HG03520 (cell line): Measurements from ENCODE around the gene ARHGEF3.

ENCODE experiments used
- ATAC-seq: cut with Tn5 transposase; IDR thresholded peaks from one replicate; pipeline ENCODE4 v1.9.1; 2021; ENCODE audit warnings: mild to moderate bottlenecking, moderate library complexity; ENCODE audit not compliant: unreplicated experiment

Gene ARHGEF3

DNA sequence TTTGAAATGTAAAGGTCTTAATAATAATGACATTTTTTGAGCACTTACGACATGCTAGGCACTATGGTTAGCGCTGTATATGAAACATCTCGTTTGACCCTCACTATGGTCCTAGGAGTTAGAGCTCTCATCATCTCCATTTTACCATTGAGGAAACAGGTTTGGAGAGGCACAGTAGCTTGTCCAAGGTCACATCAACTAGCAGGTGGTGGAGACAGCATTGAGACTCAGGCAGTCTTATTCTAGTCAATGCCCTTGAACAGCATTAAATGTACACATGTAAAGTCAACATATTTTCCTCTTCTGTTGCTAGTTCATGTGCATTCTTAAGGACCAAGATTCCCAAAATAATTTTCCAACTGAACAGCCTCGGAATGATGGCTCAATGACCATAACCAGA lies 4.8 kb downstream of the ARHGEF3 start:
- ATAC-seq: no peak

DNA sequence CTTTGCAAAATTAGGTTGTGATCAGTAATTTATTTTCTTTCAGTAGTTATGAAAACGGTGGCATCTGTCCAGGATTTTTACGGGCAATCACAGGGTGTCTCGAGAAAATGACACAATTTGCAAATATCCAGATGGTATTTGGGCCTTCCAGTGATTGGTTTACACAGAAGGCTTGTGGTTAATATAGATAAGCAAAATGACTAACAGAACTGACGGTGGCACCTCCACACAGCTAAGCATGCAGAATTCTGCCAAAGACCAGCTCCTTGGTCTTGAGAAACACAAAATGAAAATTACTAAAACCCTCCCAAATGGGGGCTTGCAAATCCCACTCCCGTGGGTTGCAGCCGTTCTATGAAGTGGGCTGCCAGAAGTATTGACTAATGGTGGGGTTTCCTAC lies 5.5 kb downstream of the ARHGEF3 start:
- ATAC-seq: no peak

- no peak for ATAC-seq
These were observed 5.9 kb downstream of the ARHGEF3 start for GRCh38 chr3:56795829-56796185.

GRCh38 chr3:56795097-56795828 lies 6.5 kb downstream of the ARHGEF3 start:
- no peak for ATAC-seq

DNA sequence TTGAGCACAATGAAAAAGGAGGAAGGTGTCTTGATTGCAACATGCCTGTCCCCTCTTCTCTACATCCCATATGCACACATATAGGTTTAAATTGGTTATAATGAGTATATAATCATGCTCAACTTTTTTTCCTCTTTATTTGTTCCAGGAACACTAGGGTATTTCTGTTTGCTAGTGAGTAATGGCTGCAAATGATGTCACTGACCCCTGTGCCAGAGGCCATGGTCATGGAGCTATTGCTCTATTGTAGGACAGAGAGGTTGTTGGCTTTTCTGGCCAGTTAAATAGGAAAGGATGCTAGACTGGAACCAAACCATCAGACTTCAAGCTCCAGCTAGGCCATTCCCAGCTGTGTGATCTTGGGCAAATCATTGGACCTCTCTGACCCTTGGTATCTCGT lies 9.6 kb downstream of the ARHGEF3 start:
- ATAC-seq: no peak

GRCh38 chr3:56790016-56790821 lies 11.5 kb downstream of the ARHGEF3 start:
- no peak for ATAC-seq

GRCh38 chr3:56789076-56789475 lies 12.7 kb downstream of the ARHGEF3 start:
- no peak for ATAC-seq

DNA sequence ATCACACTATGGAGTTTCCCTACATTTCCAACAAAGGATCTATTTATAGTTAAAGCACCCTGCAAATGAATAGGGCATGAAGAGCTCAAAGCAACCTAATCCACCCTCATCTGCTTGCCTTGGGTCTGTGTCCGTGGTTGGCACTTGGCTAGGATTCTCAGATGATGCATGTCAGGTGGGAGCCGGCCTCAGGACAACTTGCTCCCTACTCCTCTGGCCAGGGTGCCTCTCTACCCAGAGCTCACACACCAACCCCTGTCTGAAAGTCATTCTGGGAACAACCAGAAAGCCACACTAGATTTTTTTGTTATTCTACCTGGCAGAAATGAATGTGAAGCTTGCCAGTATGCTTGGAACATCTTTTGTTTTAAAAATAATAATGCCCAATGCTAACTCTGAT lies 13.2 kb downstream of the ARHGEF3 start:
- no peak for ATAC-seq

DNA sequence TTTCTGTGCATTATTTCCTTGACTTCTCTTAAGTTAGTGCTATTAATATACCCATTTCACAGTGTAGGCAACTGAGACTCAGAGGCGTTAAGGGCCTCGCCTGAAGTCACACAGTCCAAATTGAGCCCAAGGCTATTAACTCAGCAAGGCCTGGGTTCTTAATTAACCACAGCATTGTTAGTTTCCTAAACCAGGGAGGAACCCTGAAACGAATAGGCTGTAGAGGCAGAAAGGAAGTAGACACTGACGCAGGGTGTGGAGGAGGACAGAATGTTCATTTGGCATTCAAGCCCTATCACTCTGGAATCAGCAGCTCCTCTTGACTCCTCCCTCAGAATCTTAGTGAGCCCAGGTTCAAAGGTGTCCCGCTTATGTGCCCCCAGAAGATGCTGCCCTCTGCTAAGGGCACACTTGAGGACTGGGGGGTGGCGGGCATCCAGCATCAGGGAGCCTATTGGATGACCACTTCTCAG lies 13.9 kb downstream of the ARHGEF3 start:
- ATAC-seq: no peak

GRCh38 chr3:56787258-56787775 lies 14.4 kb downstream of the ARHGEF3 start:
- ATAC-seq: no peak

GRCh38 chr3:56785499-56785898 lies 16.2 kb downstream of the ARHGEF3 start:
- no peak for ATAC-seq

- ATAC-seq: no peak
These were observed 17.2 kb downstream of the ARHGEF3 start for GRCh38 chr3:56784448-56785001.

- ATAC-seq: peak; percentile 98
These were observed 17.9 kb downstream of the ARHGEF3 start for GRCh38 chr3:56783644-56784447.

DNA sequence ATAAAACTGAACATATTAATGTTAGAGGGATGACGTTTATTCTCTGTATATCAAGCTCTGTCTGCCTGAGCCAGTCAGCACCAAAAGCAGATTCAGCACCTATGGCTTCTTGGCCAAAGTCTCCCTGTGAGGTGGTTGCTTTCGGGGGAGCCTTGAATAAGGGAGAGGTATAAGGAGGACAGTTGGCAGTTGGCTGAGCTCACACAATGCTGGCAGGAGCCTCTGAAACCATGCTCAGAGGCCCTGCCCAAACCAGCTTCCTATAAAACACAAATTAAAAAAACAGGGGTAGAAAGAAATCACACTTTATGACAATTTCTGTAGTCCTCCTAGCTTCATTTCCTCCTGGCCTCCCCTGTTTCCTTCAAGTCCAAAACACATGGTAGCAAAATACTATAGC lies 18.8 kb downstream of the ARHGEF3 start:
- ATAC-seq: no peak

- no peak for ATAC-seq
These were observed 19.5 kb downstream of the ARHGEF3 start for GRCh38 chr3:56782215-56782614.

DNA sequence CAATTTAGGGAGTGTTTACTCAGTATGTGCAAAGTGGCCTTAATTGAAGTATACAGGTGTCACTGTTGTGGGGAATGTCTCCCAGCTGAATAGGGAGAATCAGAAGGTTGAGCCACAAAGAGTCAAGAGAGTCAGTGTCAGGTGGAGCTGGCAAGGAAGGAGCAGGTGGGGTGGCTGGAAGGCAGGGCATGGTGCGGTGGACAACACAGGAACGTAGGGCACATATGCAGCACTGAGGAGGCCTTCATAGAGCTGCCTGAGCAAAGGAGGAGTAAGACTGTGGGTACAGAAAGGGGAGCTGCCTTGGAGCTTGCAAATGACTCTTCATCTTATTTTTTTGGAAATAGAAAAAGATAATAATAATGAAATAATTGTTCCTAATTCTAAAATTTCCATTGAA lies 20.0 kb downstream of the ARHGEF3 start:
- no peak for ATAC-seq

DNA sequence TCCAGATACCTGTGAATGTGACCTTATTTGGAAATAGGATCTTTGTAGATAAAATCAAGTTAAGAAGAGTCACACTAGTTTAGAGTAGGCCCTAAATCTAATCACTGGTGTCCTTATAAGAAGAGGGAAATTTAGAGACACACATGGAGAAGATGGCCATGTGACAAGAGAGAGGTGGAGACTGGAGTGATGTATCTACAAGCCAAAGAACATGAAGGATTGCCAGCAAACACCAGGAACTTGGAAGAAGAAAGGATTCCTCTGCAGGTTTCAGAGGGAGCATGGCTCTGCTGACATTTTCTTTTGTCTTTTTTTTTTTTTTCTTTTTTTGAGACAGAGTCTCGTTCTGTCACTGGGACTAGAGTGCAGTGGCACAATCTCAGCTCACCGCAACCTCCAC lies 20.8 kb downstream of the ARHGEF3 start:
- ATAC-seq: no peak

- no peak for ATAC-seq
These were observed 22.9 kb downstream of the ARHGEF3 start for GRCh38 chr3:56778893-56779292.

GRCh38 chr3:56776556-56776950 lies 25.2 kb downstream of the ARHGEF3 start:
- no peak for ATAC-seq

DNA sequence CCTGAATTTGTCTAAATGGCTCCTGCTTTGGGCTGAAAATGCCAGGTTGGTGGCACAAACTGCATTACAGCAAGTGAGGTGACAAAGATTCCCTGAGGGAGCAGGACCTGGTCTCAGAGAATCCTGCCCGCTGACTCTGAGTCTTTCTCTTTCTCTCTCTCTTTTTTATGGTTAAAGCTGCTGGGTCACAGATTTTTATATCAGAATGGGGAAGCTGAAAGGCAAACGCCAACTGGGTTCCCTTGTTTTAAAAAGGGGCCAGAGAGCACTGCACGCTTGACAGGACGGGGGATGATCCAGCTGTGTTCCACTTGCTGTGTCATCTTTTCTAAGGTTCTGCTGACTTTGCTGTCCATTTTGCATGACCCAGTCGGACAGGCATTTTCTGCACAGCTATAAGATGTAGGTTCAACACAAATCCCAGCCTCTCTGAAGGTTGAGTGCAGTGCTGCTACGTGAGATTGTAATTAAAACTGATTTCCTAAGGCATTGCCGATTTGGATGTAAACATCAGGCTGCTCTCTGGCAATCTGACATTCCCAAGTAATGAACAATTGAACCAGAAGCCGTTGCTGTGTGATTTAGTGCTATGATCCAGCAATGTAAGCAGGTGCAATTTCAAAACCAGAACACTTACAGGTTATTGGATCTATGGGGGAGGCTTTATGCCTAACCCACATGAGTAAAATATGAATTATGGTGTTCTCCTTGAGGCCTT lies 25.8 kb downstream of the ARHGEF3 start:
- ATAC-seq: no peak
